HG02798 (cell line): Measurements from ENCODE around the gene CD164L2.
A peak's percentile ranks its signal among the peaks of the same experiment; 100 is the strongest.
"Not testable (repeated sequence)": the region's sequence is repeated elsewhere in the genome, so short reads cannot be mapped to it uniquely, and the experiment has no call there.

Experiments
- ATAC-seq: cut with Tn5 transposase; IDR thresholded peaks from one replicate; pipeline ENCODE4 v1.9.1; 2021; ENCODE audit warnings: mild to moderate bottlenecking; ENCODE audit not compliant: unreplicated experiment, poor library complexity

The CD164L2 gene

GRCh38 chr1:27405598-27406361 lies 22.6 kb upstream of the CD164L2 start:
- not testable (repeated sequence) for ATAC-seq

- ATAC-seq, result no peak
These were observed 21.9 kb upstream of the CD164L2 start for GRCh38 chr1:27405074-27405473.

- ATAC-seq, result no peak
These were observed 20.8 kb upstream of the CD164L2 start for GRCh38 chr1:27403931-27404330.

GRCh38 chr1:27403065-27403726 lies 20.1 kb upstream of the CD164L2 start:
- ATAC-seq, result no peak

GRCh38 chr1:27402349-27402754 lies 19.2 kb upstream of the CD164L2 start:
- no peak for ATAC-seq

DNA sequence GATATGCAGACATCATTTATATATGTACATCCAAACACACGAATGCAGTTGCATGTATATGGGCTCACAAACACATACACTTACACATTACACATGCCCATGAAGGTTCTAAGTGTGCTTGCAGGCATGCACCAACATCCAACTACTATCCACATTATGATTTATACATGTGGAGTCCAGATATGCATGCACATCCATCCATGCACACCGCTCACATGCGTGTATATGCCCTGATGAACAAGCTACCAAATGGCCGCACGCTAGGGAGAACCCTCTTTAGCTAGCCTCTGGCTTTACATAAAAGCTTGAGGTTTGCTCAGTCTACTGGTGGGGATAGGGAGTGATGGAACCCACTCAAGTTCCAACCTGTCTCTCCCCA lies 17.8 kb upstream of the CD164L2 start:
- no peak for ATAC-seq

DNA sequence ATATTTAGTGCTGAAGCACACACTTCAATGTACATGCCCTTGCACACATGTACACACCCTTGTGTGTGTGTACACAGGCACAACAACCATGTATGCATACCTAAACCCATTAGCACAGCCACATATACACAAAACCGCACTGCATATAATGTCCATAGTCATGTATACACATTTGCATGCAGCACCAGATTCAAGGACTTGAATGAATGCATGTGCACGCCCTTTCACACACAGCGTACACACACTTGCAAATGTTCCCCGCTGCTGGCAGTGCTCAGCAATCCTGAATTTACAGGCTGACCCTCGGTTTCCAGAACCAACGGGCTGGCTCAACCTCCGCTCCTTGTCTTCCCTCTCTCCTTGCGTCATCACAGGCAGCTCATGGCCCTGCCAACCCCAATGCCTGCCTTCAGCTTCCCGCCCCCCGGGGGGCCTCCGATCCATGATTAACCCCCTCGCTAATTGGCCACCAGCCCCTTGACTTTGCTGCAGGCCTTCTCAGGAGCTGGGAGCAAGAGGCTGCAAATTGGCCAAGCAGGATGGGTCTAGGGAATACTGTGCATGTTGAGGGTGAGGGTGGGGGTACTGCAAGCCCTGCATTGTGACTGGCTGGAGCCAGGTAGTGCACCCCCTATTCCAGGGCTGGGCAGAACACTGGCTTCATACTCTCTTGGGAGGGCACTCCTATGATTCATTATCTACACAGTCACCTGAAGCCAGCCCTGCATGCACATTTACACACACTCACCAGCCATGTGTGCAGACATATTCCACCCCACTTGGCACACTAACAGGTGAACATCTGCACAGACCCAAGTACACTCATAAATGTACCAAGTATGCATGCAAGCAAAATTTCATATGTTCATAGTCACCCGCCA lies 17.2 kb upstream of the CD164L2 start:
- no peak for ATAC-seq

DNA sequence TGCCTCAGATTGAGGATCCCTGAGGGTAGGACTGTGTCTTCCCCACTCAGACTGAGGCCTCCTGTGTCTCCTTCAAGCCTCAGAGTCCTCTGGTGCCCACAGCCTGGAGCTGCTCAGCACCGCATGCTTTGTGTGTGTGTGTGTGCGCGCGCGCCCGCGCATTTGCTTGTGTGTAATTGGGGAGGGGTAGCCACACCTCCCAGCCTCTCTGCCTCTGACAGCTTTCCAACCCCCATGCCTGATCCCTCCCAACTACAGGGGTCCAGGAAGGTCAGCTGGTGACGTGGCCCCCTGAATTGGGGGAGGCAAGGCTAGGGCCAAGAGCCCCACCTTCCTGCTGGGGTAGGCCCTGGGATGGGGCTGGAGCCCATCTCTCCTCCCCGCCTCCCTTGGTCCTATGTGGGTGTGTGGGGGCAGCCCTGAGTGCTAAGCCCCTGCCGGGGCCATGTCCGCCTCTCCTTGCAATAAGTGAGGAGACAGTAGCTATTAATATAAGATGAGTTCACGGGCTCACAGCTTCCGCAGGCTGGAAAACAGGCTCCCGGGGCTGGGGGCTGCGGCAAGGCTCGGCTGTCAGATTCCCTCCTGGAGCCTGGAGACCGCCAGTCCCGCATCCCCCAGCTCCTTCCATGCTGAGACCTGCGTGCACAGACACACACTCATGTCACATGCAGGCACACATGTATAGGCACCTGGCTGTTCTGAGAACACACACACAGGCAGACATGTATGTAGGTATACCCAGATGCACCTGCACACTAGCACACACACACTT lies 16.3 kb upstream of the CD164L2 start:
- ATAC-seq, result no peak

- ATAC-seq, result no peak
These were observed 15.4 kb upstream of the CD164L2 start for GRCh38 chr1:27398405-27399149.

GRCh38 chr1:27397749-27398148 lies 14.6 kb upstream of the CD164L2 start:
- no peak for ATAC-seq

GRCh38 chr1:27397110-27397509 lies 14.0 kb upstream of the CD164L2 start:
- ATAC-seq, result no peak

DNA sequence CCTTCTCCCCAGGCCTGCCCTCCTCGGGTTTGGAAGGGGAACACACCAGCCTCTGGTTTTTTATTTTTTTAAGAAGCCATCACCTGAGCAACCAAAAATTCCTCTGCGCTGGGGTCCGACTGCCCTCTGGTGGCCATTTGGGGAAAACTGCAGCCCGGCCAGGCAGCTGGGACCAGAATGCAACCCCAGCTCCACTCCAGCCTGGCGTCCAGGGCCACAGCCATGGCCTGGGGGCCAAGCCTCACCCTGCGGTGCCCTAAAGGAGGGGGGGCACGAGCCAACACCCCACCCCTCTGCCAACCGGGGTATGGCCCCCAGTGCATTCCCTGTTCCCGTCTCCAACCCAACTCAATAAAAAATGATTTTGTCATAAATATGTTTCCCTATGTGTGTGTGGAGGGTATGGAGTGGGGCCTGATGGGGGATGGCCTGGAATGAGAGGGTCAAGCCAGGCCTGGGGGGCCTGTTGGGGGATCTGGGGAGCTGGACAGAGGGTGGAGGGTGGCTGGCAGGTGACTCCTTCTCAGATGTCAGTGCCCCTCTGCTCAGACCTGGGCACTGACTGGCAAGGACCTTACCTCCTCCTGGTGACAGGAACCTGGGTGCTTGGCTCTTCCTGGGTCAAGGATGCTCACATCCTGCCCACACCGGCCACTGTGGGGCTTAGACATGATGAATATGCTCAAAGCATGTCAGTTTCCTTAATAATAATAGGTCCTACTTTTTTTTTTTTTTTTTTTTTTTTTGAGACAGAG lies 12.5 kb upstream of the CD164L2 start:
- peak; percentile 46 for ATAC-seq

DNA sequence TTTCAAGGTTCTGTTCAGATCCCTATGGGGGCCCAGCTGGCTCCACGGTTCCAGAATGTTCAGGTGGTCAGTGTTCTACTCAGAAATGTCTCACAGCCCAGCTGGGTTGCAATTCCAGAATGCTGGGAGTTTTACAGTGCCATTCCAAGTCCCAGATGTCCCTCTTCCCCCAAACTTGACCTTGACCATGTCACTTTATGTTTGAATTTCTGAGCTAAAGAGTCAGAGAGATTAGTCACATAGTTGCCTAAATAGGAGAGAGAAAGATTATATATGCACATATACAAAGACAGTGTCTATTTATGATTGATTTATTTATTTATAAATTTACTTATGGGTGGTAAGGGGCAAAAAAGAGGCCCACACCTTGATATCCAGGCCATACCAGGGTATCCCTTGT lies 11.8 kb upstream of the CD164L2 start:
- no peak for ATAC-seq

DNA sequence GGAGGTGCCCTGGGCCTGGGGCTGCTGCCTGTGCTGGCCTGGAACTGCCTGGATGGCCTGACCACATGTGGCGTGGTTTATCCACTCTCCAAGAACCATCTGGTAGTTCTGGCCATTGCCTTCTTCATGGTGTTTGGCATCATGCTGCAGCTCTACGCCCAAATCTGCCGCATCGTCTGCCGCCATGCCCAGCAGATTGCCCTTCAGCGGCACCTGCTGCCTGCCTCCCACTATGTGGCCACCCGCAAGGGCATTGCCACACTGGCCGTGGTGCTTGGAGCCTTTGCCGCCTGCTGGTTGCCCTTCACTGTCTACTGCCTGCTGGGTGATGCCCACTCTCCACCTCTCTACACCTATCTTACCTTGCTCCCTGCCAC lies 11.1 kb upstream of the CD164L2 start:
- no peak for ATAC-seq

- ATAC-seq, result no peak
These were observed 10.6 kb upstream of the CD164L2 start for GRCh38 chr1:27393641-27394281.

DNA sequence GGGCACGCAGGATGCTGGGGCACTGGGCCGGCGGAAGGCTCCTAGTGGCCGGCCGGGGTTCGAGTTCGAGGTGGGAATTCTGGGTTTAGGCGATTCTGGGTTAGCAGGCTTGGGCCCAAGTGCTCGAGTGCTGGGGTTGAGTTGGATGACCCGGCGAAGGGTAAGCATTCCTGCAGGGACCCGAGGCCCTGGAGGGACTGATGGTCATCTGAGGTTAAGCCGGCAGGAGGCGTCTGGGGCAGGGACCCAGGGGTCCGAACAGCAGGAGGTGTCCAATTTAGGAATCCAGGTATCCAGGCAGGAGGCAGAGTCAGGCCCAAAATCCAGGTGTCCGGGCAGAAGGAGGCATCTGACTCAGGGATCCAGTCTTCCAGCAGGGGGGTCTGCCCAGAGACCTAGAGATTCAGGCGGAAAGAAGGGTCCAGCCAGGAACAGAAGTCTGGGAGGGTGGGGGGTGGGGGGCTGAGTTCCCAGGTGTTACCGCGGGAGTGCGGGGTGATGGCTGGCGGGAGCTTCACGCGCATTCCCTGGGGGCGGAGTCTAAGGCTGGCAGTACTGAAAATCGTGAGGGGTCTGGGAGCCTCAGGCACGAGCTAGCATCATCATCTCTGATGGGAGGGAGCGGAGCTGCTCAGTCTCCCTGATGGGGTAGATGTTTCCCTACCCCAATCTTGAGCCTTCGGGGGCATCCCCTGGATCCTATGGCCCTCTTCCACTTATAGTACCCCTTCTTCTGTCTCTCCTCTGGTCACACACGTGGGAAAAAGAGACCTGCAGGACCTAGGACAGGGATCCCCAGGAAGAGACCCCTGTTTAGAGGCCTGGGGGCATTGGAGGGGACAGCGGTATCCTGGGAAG lies 9.9 kb upstream of the CD164L2 start:
- no peak for ATAC-seq

DNA sequence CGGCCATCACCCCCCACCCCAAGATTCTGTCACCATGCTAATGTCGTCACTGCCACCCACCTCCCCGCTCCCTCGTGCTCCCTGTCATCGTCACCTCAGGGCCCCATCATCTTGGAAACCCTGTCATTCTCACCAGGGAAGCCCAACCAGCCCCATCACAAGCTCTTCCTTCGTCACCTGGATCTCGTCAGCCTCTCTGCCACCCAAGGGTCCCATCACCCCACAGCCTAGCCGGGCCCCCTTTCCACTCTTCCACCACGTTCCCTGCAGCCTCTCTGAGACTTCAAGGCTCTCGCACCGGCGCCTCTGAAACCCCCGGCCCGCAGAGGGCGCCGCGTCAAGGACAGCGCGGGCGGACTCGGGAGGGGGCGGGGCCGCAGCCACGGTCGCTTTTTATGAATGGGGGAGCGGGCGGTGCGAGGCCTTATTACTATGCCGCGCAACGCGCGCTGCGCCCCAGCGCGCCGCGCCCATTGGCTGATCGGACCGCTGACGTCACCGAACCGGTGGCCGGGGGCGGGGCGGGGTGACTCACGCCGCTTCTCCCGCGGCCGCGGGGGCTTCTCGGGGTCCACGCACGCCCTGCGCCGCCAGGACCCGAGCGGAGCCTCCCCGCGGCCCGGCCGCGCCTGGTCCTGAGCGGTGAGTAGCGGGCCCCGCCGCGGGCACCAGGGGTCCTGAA lies 9.1 kb upstream of the CD164L2 start, which contains the start of gene GPR3:
TSS of gene GPR3 (plus strand) at position 527 of the 682 bp plus-strand sequence. CDS start 1,177 bp downstream, outside the sequence.
- peak; percentile 84 for ATAC-seq
